ENCODE measurements around the gene AUTS2. TPM values are rescaled to one million over a fixed set of nuclear protein-coding genes. Genes with fewer than 3 reads are reported as not detected.

Gene AUTS2
- total and polyA plus RNA-seq, 2 of the 8 experiments (the other 6 are each of a cell fraction or from before 2014, with no cell fraction given): 25.9 to 101 TPM

DNA sequence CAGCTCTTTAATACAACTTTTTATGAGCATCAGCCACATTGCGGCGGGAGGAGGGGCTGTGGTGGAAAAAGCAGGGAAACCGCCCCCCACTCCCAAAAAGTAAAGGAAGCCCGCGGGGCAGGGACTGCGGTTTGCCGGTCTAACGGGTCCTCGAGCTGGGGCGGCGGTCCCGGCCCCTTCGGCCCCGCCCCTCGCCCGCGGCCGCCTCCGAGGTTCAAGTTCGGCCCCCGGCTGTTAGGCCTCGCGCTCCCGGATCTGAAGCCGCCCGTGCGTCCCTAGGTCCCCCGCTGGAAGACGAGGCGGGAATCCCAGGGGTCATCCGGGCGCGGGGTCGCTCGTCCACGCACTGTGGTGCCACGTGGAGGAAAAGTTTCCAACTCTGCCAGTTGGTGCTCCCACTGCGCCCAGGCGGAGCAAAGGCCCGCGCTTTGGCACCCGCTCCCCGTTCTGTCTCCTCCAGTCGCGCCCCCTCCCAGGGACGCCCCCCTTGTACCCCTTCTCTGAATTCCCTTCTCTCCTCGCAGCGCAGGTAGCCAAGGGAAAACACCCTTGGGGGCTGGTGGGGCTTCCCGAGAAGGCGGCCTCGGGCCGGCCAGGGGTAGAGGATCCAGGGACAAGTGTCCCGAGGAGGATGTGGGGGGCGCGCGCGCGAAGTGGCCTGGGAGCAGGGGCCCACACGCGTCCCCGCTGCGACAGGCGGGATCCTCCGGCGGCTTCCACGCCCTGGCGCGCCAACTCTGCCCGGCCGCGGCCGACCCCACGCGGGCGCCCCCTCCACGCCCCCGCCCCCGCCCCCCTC lies 798 bp upstream of the AUTS2 start:
- DNase-seq (ENCODE audit: low read depth in 1 of 2, low spot score in 2 of 2) (peak in 1 of 2 experiments; percentile 78), FAIRE-seq (no peak)
- ChIA-PET POLR2A (ENCODE audit: partially characterized antibody) (interaction anchor here (0.8 to 1.0 kb wide), 2 partner anchors 10 to 20 kb away, joined by 3 read pairs; no protein-coding TSS in a partner anchor), CTCF (ENCODE audit: partially characterized antibody) (no interaction called here)
- Histone ChIP-seq H3K23me2 (ENCODE audit: low read depth, low read length) (peaks cover 20% of the 10 kb centered on the region; the same call in 1 of the 2 replicates), H2AK5ac (ENCODE audit: low read depth, low read length) (no peak overlapping the region), H3K9ac (replicated peaks in 1 of 4; ENCODE audit: extremely low read depth in 1 of 4, low read depth in 3 of 4, low read length in 3 of 4) (no peak overlapping the region), H3K14ac (ENCODE audit: insufficient read length) (no peak overlapping the region), H3K4me2 (ENCODE audit: insufficient read depth in 1 of 2, low read depth in 2 of 2, low read length in 2 of 2) (peak overlapping the region; percentile 81 to 92), H2BK20ac (ENCODE audit: low read length) (no peak overlapping the region), H2BK5ac (ENCODE audit: low read depth, low read length) (no peak overlapping the region), H2BK12ac (ENCODE audit: low read depth, low read length) (no peak overlapping the region), H4K91ac (replicated peaks; ENCODE audit: insufficient read length, low read length) (no peak overlapping the region), H3K27ac (ENCODE audit: low read depth, low read length) (no peak overlapping the region), H4K20me1 (replicated peaks in 1 of 2; ENCODE audit: control insufficient read depth in 1 of 2, insufficient read depth in 2 of 2, low read length in 2 of 2) (peaks cover 1 to 5% of the 10 kb centered on the region in 2 experiments), H3K18ac (ENCODE audit: extremely low read depth, low read length) (no peak overlapping the region; the same call in 1 of the 2 replicates), H3K9me3 (ENCODE audit: insufficient read depth in 2 of 2, low read depth in 1 of 2, low read length in 1 of 2) (no peaks in the 10 kb centered on the region), H4K8ac (ENCODE audit: extremely low read depth, insufficient read depth, low read length) (no peak overlapping the region), H3K36me3 (ENCODE audit: control insufficient read depth in 2 of 4, insufficient read depth in 4 of 4, low read length in 3 of 4) (no peaks in the 10 kb centered on the region), H3K4ac (replicated peaks; ENCODE audit: insufficient read length, low read depth, low read length) (no peak overlapping the region), H2BK120ac (replicated peaks; ENCODE audit: low read depth, low read length) (no peak overlapping the region), H3K4me1 (replicated peaks in 1 of 4; ENCODE audit: control insufficient read depth in 3 of 4, insufficient read depth in 4 of 4, low read length in 3 of 4) (peaks cover 0 to 6% (median 0%) of the 10 kb centered on the region in 4 experiments; a peak in 3 of 7 replicates), H2AFZ (ENCODE audit: low read length) (no peak overlapping the region; the same call in 1 of the 2 replicates), H3K27me3 (replicated peaks in 1 of 4; ENCODE audit: control insufficient read depth in 3 of 4, extremely low read depth in 1 of 4, insufficient read depth in 3 of 4, low read length in 3 of 4) (peaks cover 34 to 55% (median 46%) of the 10 kb centered on the region in 4 experiments), H3K23ac (ENCODE audit: insufficient read length) (no peak overlapping the region), H2BK15ac (ENCODE audit: low read length) (no peak overlapping the region), H4K5ac (ENCODE audit: insufficient read length, low read depth, low read length) (no peak overlapping the region), H3K79me1 (ENCODE audit: low read depth, low read length) (no peaks in the 10 kb centered on the region), H3K4me3 (ENCODE audit: extremely low read depth in 1 of 4, insufficient read depth in 2 of 4, low read depth in 3 of 4, low read length in 4 of 4) (peak overlapping the region; percentile 45 to 75 (median 56)), H3K56ac (replicated peaks; ENCODE audit: insufficient read length, low read depth, low read length) (no peak overlapping the region), H3K79me2 (ENCODE audit: control insufficient read depth in 1 of 2, insufficient read depth in 2 of 2, low read length in 2 of 2) (peaks cover 0 to 5% of the 10 kb centered on the region in 2 experiments; a peak in 1 of 4 replicates)
- WGBS, 2 experiments (ENCODE audit: extremely low coverage in 1 of 2, insufficient coverage in 1 of 2, insufficient read length in 1 of 2, insufficient replicate concordance in 2 of 2, low coverage in 1 of 2, low lambda C conversion rate in 2 of 2, missing lambda C conversion rate in 1 of 2): 2% methylated on average over 42 of the region's 78 CpGs; no CpG with 5 or more reads in 1 of the 2 experiments
- TF ChIP-seq KDM4A (IDR thresholded peaks at IDR 0.05; ENCODE audit: low read depth, low read length, severe bottlenecking) (peak; percentile 94), GABPA (IDR thresholded peaks at IDR 0.05; ENCODE audit: borderline replicate concordance, insufficient read depth, low read length) (no peak), BRCA1 (IDR thresholded peaks at IDR 0.05; ENCODE audit: low read depth, low read length) (no peak), YY1 (IDR thresholded peaks at IDR 0.05; ENCODE audit: low read depth, low read length) (no peak), KDM1A (IDR thresholded peaks at IDR 0.05; ENCODE audit: borderline replicate concordance, low read length) (peak; percentile 66), BACH1 (IDR thresholded peaks at IDR 0.05; ENCODE audit: low read length) (peak; percentile 7; the same call in 1 of the 2 replicates), CTBP2 (IDR thresholded peaks at IDR 0.05; ENCODE audit: borderline replicate concordance, insufficient read depth, insufficient read length, low read length) (no peak), EGR1 (IDR thresholded peaks at IDR 0.05; ENCODE audit: borderline replicate concordance, low read depth, low read length) (no peak)
- TF ChIP-seq, protein P1, sequence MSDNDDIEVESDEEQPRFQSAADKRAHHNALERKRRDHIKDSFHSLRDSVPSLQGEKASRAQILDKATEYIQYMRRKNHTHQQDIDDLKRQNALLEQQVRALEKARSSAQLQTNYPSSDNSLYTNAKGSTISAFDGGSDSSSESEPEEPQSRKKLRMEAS (IDR thresholded peaks at IDR 0.05): peak; percentile 63
- TF ChIP-seq, protein P2, sequence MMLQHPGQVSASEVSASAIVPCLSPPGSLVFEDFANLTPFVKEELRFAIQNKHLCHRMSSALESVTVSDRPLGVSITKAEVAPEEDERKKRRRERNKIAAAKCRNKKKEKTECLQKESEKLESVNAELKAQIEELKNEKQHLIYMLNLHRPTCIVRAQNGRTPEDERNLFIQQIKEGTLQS (IDR thresholded peaks at IDR 0.05; ENCODE audit: insufficient read depth, low read depth, low read length): no peak
